ENCODE measurements around the gene SP3. TPM values are rescaled to one million over a fixed set of nuclear protein-coding genes. Genes with fewer than 3 reads are reported as not detected.

The SP3 gene
- total RNA-seq, 1 experiment from 2014 or later, result 82.4 TPM

DNA sequence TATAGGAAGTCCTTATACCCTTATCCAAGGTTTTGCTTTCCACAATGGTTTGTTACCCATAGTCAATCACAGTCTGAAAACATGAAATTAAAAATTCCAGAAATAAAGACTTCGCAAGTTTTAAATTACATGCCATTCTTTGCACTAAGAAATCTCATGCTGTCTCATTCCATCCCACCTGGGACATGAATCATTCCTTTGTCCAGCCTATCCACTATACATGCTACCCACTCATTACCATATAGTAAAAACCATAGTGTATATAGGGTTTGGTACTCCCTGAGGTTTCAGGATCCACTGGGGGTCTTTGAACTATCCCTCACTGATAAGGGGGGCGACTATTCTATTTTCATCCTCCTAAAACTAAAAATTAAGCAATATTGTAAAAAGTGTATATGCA lies 17.0 kb downstream of the SP3 start:
- no peak for DNase-seq (ENCODE audit: extremely low read depth, low read depth)

DNA sequence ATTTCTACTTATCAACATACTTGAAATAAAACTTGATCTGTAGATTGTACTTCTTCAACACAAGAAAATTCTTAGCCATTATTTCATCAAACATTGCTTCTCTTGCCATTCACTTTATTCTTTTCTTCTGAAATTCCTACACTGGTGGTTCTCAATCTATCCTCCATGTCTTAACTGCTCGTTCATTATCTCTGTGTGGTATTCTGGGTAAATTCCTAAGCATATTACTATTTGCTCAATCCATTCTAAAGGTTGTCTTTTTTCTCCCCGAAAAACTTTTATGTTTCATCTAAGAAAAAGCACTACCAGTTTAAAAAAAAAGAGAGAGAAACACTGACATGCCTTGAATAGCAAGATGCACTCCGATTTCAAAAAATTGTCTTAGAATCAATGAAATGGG lies 18.0 kb downstream of the SP3 start:
- DNase-seq (ENCODE audit: extremely low read depth, low read depth), result no peak

- no peak for DNase-seq (ENCODE audit: extremely low read depth, low read depth)
These were observed 21.4 kb downstream of the SP3 start for GRCh38 chr2:173943738-173944137.

- no peak for DNase-seq (ENCODE audit: extremely low read depth, low read depth)
These were observed 22.2 kb downstream of the SP3 start for GRCh38 chr2:173942861-173943523.

DNA sequence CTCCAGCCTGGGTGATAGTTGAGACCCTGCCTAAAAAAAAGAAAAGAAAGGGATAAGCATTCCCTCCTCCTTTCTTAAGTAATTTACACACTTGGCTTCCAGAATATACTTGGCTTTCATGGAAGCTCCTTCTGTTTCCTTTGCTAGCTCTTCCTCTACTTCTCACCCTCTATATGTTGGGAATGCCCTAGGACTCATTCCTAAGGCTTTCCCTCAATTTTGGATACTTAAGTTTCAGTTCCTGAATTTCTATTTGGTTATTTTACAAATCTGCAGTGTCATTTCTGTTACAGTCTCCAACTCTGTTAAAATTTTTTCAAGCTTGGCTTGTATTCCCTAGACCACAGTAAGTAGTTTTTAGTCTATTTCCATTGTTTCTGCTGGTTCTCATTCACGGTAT lies 23.6 kb downstream of the SP3 start:
- no peak for DNase-seq (ENCODE audit: extremely low read depth, low read depth)

GRCh38 chr2:173940208-173941020 lies 24.8 kb downstream of the SP3 start:
- no peak for DNase-seq (ENCODE audit: extremely low read depth, low read depth)

DNA sequence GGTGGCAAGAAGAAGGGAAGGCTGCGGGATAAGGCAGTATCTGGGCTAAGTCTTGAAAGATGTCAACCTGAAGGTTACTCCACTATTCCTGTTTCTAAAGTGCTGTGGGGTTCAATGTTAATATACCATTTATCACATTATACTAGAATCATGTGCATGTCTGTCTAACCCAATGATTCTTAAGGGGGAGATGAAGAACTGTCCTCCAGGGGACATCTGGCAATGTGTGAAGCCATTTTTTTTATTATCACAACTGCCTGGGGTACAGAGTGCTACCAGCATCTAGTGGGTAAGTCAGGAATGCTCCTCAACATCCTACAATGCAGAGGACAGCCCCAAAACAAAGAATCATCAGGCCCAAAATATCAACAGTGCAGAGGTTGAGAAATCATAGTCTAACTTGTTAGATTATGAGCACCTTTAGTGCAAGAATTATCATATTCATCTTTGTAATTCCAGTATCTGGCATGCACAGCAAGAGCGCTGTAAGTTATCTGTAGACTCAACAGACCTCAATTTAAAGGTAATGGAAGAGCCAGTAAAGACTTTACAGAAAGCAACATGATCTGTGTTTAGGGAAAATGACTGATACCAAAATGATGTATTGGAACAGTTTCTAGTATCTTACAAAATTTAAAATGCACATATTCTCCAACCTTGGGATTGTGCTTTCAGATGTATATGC lies 26.3 kb downstream of the SP3 start:
- no peak for DNase-seq (ENCODE audit: extremely low read depth, low read depth)

GRCh38 chr2:173935305-173935704 lies 29.9 kb downstream of the SP3 start:
- no peak for DNase-seq (ENCODE audit: extremely low read depth, low read depth)

GRCh38 chr2:173934895-173935294 lies 30.3 kb downstream of the SP3 start:
- no peak for DNase-seq (ENCODE audit: extremely low read depth, low read depth)

- DNase-seq (ENCODE audit: extremely low read depth, low read depth), result no peak
These were observed 33.4 kb downstream of the SP3 start for GRCh38 chr2:173931751-173932150.

- DNase-seq (ENCODE audit: extremely low read depth, low read depth), result no peak
These were observed 35.7 kb downstream of the SP3 start for GRCh38 chr2:173929441-173929840.

DNA sequence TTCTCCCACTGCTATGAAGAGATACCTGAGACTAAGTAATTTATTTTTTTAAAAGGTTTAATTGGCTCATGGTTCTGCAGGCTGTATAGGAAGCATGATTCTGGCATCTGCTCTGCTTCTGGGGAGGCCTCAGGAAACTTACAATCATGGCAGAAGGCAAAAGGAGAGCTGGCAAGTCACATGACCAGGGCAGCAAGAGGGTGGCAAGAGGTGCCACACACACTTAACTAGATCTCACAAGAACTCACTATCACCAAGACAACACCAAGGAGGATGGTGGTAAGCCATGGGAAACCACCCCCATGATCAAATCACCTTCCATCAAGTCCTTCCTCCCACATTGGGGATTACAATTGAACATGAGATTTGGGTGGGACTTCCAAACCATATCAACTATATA lies 38.3 kb downstream of the SP3 start:
- no peak for DNase-seq (ENCODE audit: extremely low read depth, low read depth)

GRCh38 chr2:173924285-173924684 lies 40.9 kb downstream of the SP3 start:
- DNase-seq (ENCODE audit: extremely low read depth, low read depth), result no peak

- DNase-seq (ENCODE audit: extremely low read depth, low read depth), result no peak
These were observed 42.4 kb downstream of the SP3 start for GRCh38 chr2:173922760-173923159.

DNA sequence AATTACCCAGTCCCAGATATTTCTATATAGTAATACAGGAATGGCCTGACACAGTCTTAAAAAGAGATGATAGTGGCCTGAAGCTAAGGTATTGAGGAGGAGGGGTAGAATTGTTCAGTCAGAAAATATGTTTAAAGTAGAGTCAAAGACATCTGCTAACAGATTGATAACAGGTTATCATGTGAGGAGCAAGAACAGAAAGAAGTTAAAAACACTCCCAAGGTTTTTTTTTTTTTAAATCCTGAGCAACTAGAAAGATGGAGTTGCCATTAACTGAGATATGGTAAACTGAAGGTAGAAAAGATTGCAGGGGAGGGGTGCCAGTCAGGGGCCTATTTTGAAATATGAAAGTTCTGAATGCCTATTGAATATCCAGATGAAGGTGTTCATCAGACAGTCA lies 43.1 kb downstream of the SP3 start:
- DNase-seq (ENCODE audit: extremely low read depth, low read depth), result no peak

- DNase-seq (ENCODE audit: extremely low read depth, low read depth), result no peak
These were observed 50.9 kb downstream of the SP3 start for GRCh38 chr2:173914055-173914927.

GRCh38 chr2:173909846-173910245 lies 55.3 kb downstream of the SP3 start:
- DNase-seq (ENCODE audit: extremely low read depth, low read depth), result no peak

DNA sequence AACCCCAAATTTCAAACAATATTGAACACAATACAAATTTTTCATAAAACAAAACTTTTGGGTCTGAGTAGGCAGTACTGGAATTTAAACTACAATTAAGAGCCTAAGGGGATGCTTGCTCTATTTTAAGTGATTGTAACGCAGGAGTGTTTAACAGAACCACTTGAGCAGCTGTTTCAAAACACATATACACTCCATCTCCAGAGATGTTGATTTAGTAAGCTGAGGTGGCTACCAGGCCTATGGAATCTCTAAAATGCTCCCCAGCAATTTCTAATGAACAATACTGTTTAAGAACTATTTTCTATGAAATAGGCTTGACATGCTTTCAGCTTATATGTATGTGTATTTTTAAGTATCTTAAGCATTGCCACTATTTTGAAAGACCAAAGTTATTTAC lies 58.5 kb downstream of the SP3 start:
- no peak for DNase-seq (ENCODE audit: extremely low read depth, low read depth)

- DNase-seq (ENCODE audit: extremely low read depth, low read depth), result no peak
These were observed 61.4 kb downstream of the SP3 start for GRCh38 chr2:173903601-173904394.

DNA sequence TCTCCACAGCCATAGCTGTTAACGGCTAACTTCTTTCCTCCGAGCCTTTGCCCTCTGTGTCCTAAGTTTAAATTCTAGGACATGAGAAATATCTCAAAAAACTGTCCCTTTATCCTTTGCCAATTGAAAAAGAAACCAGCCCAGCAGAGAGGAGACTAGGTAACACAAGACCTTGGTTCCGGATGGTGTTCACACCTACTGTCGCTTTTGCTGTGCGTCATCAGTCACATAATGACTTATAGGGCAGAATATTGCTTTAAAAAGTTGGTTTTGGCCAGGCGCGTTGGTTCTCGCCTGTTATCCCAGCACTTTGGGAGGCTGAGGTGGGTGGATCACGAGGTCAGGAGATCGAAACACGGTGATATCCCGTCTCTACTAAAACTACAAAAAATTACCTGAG lies 66.2 kb downstream of the SP3 start:
- no peak for DNase-seq (ENCODE audit: extremely low read depth, low read depth)

All from NCI-H460 (cell line).